ENCODE results near the gene SPRTN.

DNA sequence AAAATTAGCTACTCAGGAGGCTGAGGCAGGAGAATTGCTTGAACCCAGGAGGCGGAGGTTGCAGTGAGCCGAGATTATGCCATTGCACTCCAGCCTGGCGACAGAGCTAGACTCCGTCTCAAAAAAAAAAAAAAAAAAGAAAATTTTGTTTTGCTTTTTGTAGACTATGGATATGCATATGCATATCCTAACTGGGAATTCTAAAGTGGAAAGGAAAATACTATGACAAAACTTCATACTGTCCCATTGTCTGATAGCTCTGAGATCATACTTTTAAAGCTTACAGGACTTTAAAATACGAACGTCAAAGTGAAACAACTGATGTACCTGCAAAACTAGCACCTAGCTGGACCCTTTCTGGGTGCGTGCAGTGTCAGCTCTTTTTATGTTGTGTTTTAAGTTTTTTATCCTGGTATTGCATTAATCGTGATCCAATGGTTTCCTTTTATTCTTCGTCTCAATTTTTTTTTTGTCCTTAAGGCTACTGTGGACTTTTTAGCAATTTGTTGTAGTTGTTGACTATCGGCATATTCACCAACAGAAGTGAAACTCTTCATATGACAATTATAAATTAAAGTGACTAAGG is 19.2 kb downstream of the SPRTN start:
- TF ChIP-seq, protein P1, sequence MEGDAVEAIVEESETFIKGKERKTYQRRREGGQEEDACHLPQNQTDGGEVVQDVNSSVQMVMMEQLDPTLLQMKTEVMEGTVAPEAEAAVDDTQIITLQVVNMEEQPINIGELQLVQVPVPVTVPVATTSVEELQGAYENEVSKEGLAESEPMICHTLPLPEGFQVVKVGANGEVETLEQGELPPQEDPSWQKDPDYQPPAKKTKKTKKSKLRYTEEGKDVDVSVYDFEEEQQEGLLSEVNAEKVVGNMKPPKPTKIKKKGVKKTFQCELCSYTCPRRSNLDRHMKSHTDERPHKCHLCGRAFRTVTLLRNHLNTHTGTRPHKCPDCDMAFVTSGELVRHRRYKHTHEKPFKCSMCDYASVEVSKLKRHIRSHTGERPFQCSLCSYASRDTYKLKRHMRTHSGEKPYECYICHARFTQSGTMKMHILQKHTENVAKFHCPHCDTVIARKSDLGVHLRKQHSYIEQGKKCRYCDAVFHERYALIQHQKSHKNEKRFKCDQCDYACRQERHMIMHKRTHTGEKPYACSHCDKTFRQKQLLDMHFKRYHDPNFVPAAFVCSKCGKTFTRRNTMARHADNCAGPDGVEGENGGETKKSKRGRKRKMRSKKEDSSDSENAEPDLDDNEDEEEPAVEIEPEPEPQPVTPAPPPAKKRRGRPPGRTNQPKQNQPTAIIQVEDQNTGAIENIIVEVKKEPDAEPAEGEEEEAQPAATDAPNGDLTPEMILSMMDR (IDR thresholded peaks at IDR 0.05; ENCODE audit: poor library complexity), result no peak
- TF ChIP-seq EZH2 (IDR thresholded peaks at IDR 0.05; ENCODE audit: borderline replicate concordance), result no peak
- TF ChIP-seq EZH2phosphoT487 (IDR thresholded peaks at IDR 0.05; ENCODE audit: low read depth, severe bottlenecking, unreplicated experiment), result no peak

Data from hepatocyte (in vitro differentiated cells).